Thoracic aorta (tissue), 2 donors: ENCODE measurements around the gene HPSE2. TPM values are rescaled to one million over a fixed set of nuclear protein-coding genes. Genes with fewer than 3 reads are reported as not detected.
"Not testable (repeated sequence)": the region's sequence is repeated elsewhere in the genome, so short reads cannot be mapped to it uniquely, and the experiment has no call there.

Experiments
- ATAC-seq: fragments of 150-250 bp; one replicate; pipeline ENCODE4 v1.8.0; 2017; ENCODE audit warnings: low read depth; ENCODE audit not compliant: insufficient number of reproducible peaks, low FRiP score
- DNase-seq: peaks from one replicate; pipeline ENCODE4 v3.0.0-alpha.2; 2020; ENCODE audit warnings: low spot score
- H3K27ac ChIP-seq, 2 donors: fragments of 200-600 bp; sonication (generic); 1 replicate in 1 of 2; 2 replicates in 1 of 2; pipeline ENCODE4 v1.5.1; 2016; ENCODE audit warnings: mild to moderate bottlenecking in 2 of 2, moderate library complexity in 2 of 2
- H3K27me3 ChIP-seq: fragments of 200-600 bp; sonication (generic); replicated peaks from 2 replicates; pipeline ENCODE4 v1.6.0; 2016; ENCODE audit warnings: mild to moderate bottlenecking; ENCODE audit not compliant: insufficient read depth
- H3K36me3 ChIP-seq: fragments of 200-600 bp; sonication (generic); one replicate; pipeline ENCODE4 v1.5.1; 2016
- H3K4me1 ChIP-seq, 2 donors: fragments of 200-600 bp; sonication (generic); 1 replicate in 1 of 2; 2 replicates in 1 of 2; pipeline versions ENCODE4 v1.5.1 to v1.6.0; 2016; ENCODE audit warnings: low read depth in 2 of 2, mild to moderate bottlenecking in 1 of 2; ENCODE audit not compliant: control insufficient read depth in 1 of 2
- H3K4me3 ChIP-seq: fragments of 200-600 bp; sonication (generic); 2 replicates; pipeline ENCODE4 v1.5.1; 2016; ENCODE audit warnings: mild to moderate bottlenecking
- H3K9me3 ChIP-seq: fragments of 200-600 bp; sonication (generic); 2 replicates; pipeline ENCODE4 v1.5.1; 2016
- CTCF ChIP-seq: fragments of 200-600 bp; sonication (generic); IDR thresholded peaks from one replicate; pipeline ENCODE4 v1.5.1; 2019; ENCODE audit warnings: antibody characterized with exemption
- total RNA-seq, 2 donors: library from RNA; depleted of rRNA; stranded (reverse); fragments of >200 nt; gene quantifications; one replicate each; pipeline versions ENCODE4 v1.1.0 to v1.2.3, GENCODE V29; 2016

Gene HPSE2
- total RNA-seq, 2 donors from 2014 or later = 1.1 to 1.8 TPM

GRCh38 chr10:98509745-98510144, 725.9 kb downstream of the HPSE2 start:
- TF ChIP-seq CTCF = no peak
- Histone ChIP-seq H3K4me1 (no peaks in the 10 kb centered on the region), H3K4me3 (no peak overlapping the region), H3K9me3 (no peaks in the 10 kb centered on the region), H3K27ac (no peak overlapping the region), H3K36me3 (no peaks in the 10 kb centered on the region), H3K27me3 (no peaks in the 10 kb centered on the region)
- no peak for DNase-seq
- ATAC-seq = no peak

- ATAC-seq, DNase-seq, H3K36me3 ChIP-seq, H3K9me3 ChIP-seq, H3K4me3 ChIP-seq, H3K27me3 ChIP-seq, H3K27ac ChIP-seq, H3K4me1 ChIP-seq: not testable (repeated sequence)
These were observed 733.1 kb downstream of the HPSE2 start for GRCh38 chr10:98502535-98502934.

GRCh38 chr10:98492763-98493162, 742.9 kb downstream of the HPSE2 start:
- DNase-seq (no peak), ATAC-seq (no peak)
- Histone ChIP-seq H3K4me1 (no peaks in the 10 kb centered on the region), H3K27ac (no peak overlapping the region), H3K4me3 (no peak overlapping the region), H3K36me3 (no peaks in the 10 kb centered on the region), H3K27me3 (no peaks in the 10 kb centered on the region), H3K9me3 (peaks cover 6% of the 10 kb centered on the region)
- TF ChIP-seq CTCF = no peak

GRCh38 chr10:98489561-98490481, 745.8 kb downstream of the HPSE2 start:
- no peaks in the 10 kb centered on the region for H3K36me3 ChIP-seq
- H3K4me1 ChIP-seq = no peaks in the 10 kb centered on the region
- no peak for TF ChIP-seq CTCF
- no peak overlapping the region for H3K4me3 ChIP-seq
- no peak for DNase-seq
- H3K9me3 ChIP-seq = no peaks in the 10 kb centered on the region
- ATAC-seq = no peak
- no peaks in the 10 kb centered on the region for H3K27me3 ChIP-seq
- no peak overlapping the region for H3K27ac ChIP-seq

GRCh38 chr10:98488669-98489430, 746.8 kb downstream of the HPSE2 start:
- ATAC-seq = no peak
- no peak overlapping the region for H3K27ac ChIP-seq
- no peak for DNase-seq
- no peak for TF ChIP-seq CTCF
- H3K27me3 ChIP-seq = no peaks in the 10 kb centered on the region
- H3K4me1 ChIP-seq = no peaks in the 10 kb centered on the region
- H3K36me3 ChIP-seq = no peaks in the 10 kb centered on the region
- H3K4me3 ChIP-seq = no peak overlapping the region
- H3K9me3 ChIP-seq = no peaks in the 10 kb centered on the region
